Lung (tissue), 12 donors: Measurements from ENCODE around the gene MED16. TPM values are rescaled to one million over a fixed set of nuclear protein-coding genes. Genes with fewer than 3 reads are reported as not detected.

Experiments used
- ATAC-seq: fragments of 200-7000 bp; cut with Tn5 transposase; one replicate; pipeline ENCODE4 v1.9.1; 2020; ENCODE audit warnings: moderate number of reproducible peaks; ENCODE audit not compliant: insufficient read depth, low FRiP score
- DNase-seq, 3 donors: peaks; one replicate each; pipeline ENCODE4 v3.0.0-alpha.2; 2013 to 2017
- H3K27ac ChIP-seq, 2 donors: one replicate each; pipeline ENCODE4 v1.5.1; 2013; ENCODE audit warnings: mild to moderate bottlenecking in 2 of 2, moderate library complexity in 2 of 2, control low read depth in 1 of 2, inconsistent platforms in 1 of 2, low read depth in 1 of 2, low read length in 1 of 2
- H3K27me3 ChIP-seq, 3 donors: one replicate each; pipeline ENCODE4 v1.5.1; 2013; ENCODE audit warnings: low read length in 2 of 3; ENCODE audit not compliant: control insufficient read depth in 3 of 3, insufficient read depth in 3 of 3
- H3K36me3 ChIP-seq, 4 donors: one replicate each; pipeline ENCODE4 v1.5.1; 2013; ENCODE audit warnings: low read length in 4 of 4, mild to moderate bottlenecking in 1 of 4, moderate library complexity in 1 of 4; ENCODE audit not compliant: control insufficient read depth in 4 of 4, insufficient read depth in 4 of 4
- H3K4me1 ChIP-seq, 5 donors: one replicate each; pipeline ENCODE4 v1.5.1; 2013; ENCODE audit warnings: low read length in 5 of 5, mild to moderate bottlenecking in 2 of 5, moderate library complexity in 1 of 5; ENCODE audit not compliant: control insufficient read depth in 5 of 5, insufficient read depth in 5 of 5
- H3K4me3 ChIP-seq: one replicate; pipeline ENCODE4 v1.5.1; 2013; ENCODE audit warnings: mild to moderate bottlenecking, control low read depth, moderate library complexity
- H3K9ac ChIP-seq, 2 donors: one replicate each; pipeline ENCODE4 v1.5.1; 2013; ENCODE audit warnings: low read length in 2 of 2, control low read depth in 1 of 2; ENCODE audit not compliant: insufficient read depth in 1 of 2
- H3K9me3 ChIP-seq, 4 donors: one replicate each; pipeline ENCODE4 v1.5.1; 2013; ENCODE audit warnings: low read length in 3 of 4, mild to moderate bottlenecking in 1 of 4, moderate library complexity in 1 of 4; ENCODE audit not compliant: control insufficient read depth in 4 of 4, insufficient read depth in 3 of 4
- CTCF ChIP-seq: IDR thresholded peaks from 2 replicates; pipeline ENCODE4 v1.5.1; 2012; ENCODE audit warnings: mild to moderate bottlenecking; ENCODE audit errors: control extremely low read depth, extremely low read depth
- WGBS, 2 donors: extraction: QIAGEN DNeasy Blood & Tissue Kit; methylation state at CpG; one replicate each; pipeline ENCODE4 v1.1.7; 2013; 5-methylcytosine and 5-hydroxymethylcytosine counted together
- polyA plus RNA-seq, 2 donors: library from polyadenylated mRNA; stranded (reverse); fragments of 200-250 nt; gene quantifications; one replicate each; pipeline ENCODE4 v1.2.1, GENCODE V29; 2013
- total RNA-seq, 2 donors: library from RNA; depleted of rRNA in 1 of 2; stranded (reverse); fragments of >200 nt in 1 of 2; gene quantifications; one replicate each; pipeline ENCODE4 v1.2.1, GENCODE V29; 2014 to 2021
- donor health status: control.
- donor health status: control.
- donor health status: Bipolar disorder and iron deficiency.
- donor health status: healthy.
- donor health status: DM: yes; HTN: yes; CAD: no.

The MED16 gene
- total and polyA plus RNA-seq, 4 donors, result 38.7 to 72.3 (median 52.3) TPM

GRCh38 chr19:835210-835810, 57.7 kb downstream of the MED16 start:
- no peak overlapping the region for H3K9ac ChIP-seq
- DNase-seq, result peak; percentile 82 to 84 (median 83)
- no peaks in the 10 kb centered on the region for H3K9me3 ChIP-seq
- TF ChIP-seq CTCF, result no peak
- H3K4me3 ChIP-seq, result no peak overlapping the region
- ATAC-seq, result no peak
- 65 to 72% methylated on average over 36 of the region's 36 CpGs for WGBS, 2 donors
- H3K36me3 ChIP-seq, result no peaks in the 10 kb centered on the region
- no peak overlapping the region for H3K27ac ChIP-seq
- no peaks in the 10 kb centered on the region for H3K4me1 ChIP-seq
- peaks cover 4 to 7% (median 6%) of the 10 kb centered on the region in 3 donors for H3K27me3 ChIP-seq

- Histone ChIP-seq H3K27me3 (peaks cover 4 to 7% (median 6%) of the 10 kb centered on the region in 3 donors), H3K36me3 (no peaks in the 10 kb centered on the region), H3K9me3 (no peaks in the 10 kb centered on the region), H3K4me3 (no peak overlapping the region), H3K9ac (no peak overlapping the region), H3K27ac (no peak overlapping the region), H3K4me1 (no peaks in the 10 kb centered on the region)
- 44 to 54% methylated on average over 24 of the region's 24 CpGs for WGBS, 2 donors
- no peak for DNase-seq
- TF ChIP-seq CTCF, result no peak
- no peak for ATAC-seq
These were observed 58.8 kb downstream of the MED16 start for GRCh38 chr19:834216-834615.

- DNase-seq (no peak), ATAC-seq (no peak)
- no peak overlapping the region for H3K27ac ChIP-seq
- H3K9ac ChIP-seq, result no peak overlapping the region
- H3K9me3 ChIP-seq, result no peaks in the 10 kb centered on the region
- peaks cover 4 to 7% (median 6%) of the 10 kb centered on the region in 3 donors for H3K27me3 ChIP-seq
- no peak for TF ChIP-seq CTCF
- H3K4me1 ChIP-seq, result peaks cover 0 to 2% (median 0%) of the 10 kb centered on the region in 5 donors
- no peak overlapping the region for H3K4me3 ChIP-seq
- WGBS, 2 donors, result 41 to 55% methylated on average over 34 to 38 of the region's 38 CpGs
- no peaks in the 10 kb centered on the region for H3K36me3 ChIP-seq
These were observed 61.3 kb downstream of the MED16 start for GRCh38 chr19:831407-832369.
